ENCODE measurements around the gene LCN10.

LCN10 gene

GRCh38 chr9:136697821-136698526, 44.8 kb downstream of the LCN10 start:
- DNase-seq: no peak

GRCh38 chr9:136697146-136697820, 45.5 kb downstream of the LCN10 start:
- DNase-seq: no peak

GRCh38 chr9:136696502-136696901, 46.2 kb downstream of the LCN10 start:
- DNase-seq: no peak

- DNase-seq: no peak
These were observed 46.8 kb downstream of the LCN10 start for GRCh38 chr9:136695955-136696354.

GRCh38 chr9:136695435-136695895, 47.3 kb downstream of the LCN10 start:
- no peak for DNase-seq

- no peak for DNase-seq
These were observed 47.9 kb downstream of the LCN10 start for GRCh38 chr9:136694872-136695247.

GRCh38 chr9:136694163-136694871, 48.4 kb downstream of the LCN10 start:
- DNase-seq: peak; percentile 59 to 66

GRCh38 chr9:136693490-136694162, 49.1 kb downstream of the LCN10 start:
- peak in 1 of 2 experiments; percentile 46 for DNase-seq

GRCh38 chr9:136693135-136693489, 49.6 kb downstream of the LCN10 start:
- no peak for DNase-seq

GRCh38 chr9:136692185-136693134, 50.3 kb downstream of the LCN10 start:
- no peak for DNase-seq

- no peak for DNase-seq
These were observed 51.2 kb downstream of the LCN10 start for GRCh38 chr9:136691316-136692184.

- DNase-seq: no peak
These were observed 51.9 kb downstream of the LCN10 start for GRCh38 chr9:136690806-136691261.

GRCh38 chr9:136690104-136690805, 52.5 kb downstream of the LCN10 start:
- DNase-seq: no peak

- no peak for DNase-seq
These were observed 53.7 kb downstream of the LCN10 start for GRCh38 chr9:136689108-136689460.

- DNase-seq: no peak
These were observed 54.2 kb downstream of the LCN10 start for GRCh38 chr9:136688274-136689107.

All from activated T-cell treated with anti-CD3 and anti-CD28 coated beads, Interleukin-2, amount 50 U/mL, for 48 hours (primary cell).